ENCODE measurements around the gene SPDYE2B.
"Not testable (repeated sequence)": the region's sequence is repeated elsewhere in the genome, so short reads cannot be mapped to it uniquely, and the experiment has no call there.

Gene SPDYE2B

DNA sequence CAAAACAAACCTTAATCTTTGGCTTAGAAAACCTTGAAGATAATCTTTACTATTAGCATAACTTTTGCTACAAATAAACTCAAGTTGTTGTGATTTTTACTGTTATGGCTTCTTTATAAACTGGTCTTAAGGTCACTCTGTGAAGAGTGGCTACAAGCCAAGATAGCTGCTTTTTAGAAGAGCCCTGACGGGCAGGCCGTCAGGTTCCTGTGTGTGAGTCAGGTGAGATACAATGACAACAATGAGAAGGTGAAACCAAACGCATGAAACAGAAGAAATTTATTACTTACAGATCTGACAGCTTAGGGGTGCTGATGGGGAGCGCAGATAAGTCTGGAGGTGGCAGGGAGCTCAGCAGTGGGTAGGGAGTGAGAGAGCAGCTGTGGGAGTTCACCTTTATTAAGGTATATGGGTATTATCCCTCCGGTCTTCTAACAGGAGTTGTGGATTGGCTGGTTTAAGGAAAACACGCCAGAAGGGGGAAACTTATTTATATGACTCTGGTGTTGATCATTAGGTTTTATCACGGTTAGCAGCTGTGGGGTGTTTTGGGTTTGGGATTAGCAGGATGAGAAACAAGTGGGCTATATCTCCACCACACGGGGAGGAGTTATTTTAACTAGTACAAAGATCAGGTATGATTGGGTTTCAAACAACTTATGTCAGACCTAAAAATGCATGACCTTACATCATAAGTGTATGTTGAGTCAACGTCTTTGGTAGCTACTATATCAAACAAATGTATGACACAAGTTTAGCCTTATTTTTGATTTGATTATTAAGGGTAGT, 49.0 kb downstream of the SPDYE2B start:
- DNase-seq (ENCODE audit: low read depth in 2 of 2): not testable (repeated sequence)

All from stimulated activated CD4-positive, alpha-beta T cell treated with anti-CD3 and anti-CD28 coated beads, Interleukin-1b, Interleukin-23, amount 100 ng/mL, for 1 hour (primary cell).